Measurements from ENCODE around the gene KRTAP19-4.

DNA sequence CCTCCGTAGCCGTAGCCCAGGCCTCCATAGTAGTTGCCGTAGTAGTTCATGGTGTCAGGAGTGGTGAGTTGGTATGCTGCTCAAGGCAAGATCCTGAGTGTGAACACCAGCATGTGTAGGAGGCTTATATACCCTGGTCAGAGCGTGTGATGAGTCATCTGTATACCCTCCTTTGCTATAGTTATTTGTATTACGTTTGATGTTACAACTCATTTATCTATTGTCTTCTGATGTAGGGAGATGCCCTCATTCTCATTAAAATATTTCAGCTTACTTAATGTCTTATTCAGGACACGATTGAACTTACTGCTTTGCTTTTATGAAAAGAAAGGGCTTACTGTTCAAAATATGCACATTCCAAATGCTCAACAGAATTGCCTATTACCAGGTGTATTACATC is 5.1 kb upstream of the KRTAP19-4 start, which contains the start of gene KRTAP19-5:
- TF ChIP-seq, protein P1, sequence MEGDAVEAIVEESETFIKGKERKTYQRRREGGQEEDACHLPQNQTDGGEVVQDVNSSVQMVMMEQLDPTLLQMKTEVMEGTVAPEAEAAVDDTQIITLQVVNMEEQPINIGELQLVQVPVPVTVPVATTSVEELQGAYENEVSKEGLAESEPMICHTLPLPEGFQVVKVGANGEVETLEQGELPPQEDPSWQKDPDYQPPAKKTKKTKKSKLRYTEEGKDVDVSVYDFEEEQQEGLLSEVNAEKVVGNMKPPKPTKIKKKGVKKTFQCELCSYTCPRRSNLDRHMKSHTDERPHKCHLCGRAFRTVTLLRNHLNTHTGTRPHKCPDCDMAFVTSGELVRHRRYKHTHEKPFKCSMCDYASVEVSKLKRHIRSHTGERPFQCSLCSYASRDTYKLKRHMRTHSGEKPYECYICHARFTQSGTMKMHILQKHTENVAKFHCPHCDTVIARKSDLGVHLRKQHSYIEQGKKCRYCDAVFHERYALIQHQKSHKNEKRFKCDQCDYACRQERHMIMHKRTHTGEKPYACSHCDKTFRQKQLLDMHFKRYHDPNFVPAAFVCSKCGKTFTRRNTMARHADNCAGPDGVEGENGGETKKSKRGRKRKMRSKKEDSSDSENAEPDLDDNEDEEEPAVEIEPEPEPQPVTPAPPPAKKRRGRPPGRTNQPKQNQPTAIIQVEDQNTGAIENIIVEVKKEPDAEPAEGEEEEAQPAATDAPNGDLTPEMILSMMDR (IDR thresholded peaks at IDR 0.05), result no peak
- no peak for TF ChIP-seq POLR2A (IDR thresholded peaks at IDR 0.05)

All from adrenal gland (tissue), 5 donors.